ENCODE results near the gene AKT2. TPM values are rescaled to one million over a fixed set of nuclear protein-coding genes. Genes with fewer than 3 reads are reported as not detected.

AKT2 gene
- total RNA-seq, 1 donor from 2014 or later: 54.8 TPM

- Histone ChIP-seq H3K4me3 (ENCODE audit: low read depth, low read length) (no peak overlapping the region), H3K27me3 (ENCODE audit: control insufficient read depth, insufficient read depth, low read length) (no peaks in the 10 kb centered on the region), H3K36me3 (ENCODE audit: control insufficient read depth, insufficient read depth, low read length) (peaks cover 3% of the 10 kb centered on the region)
- no peak for FAIRE-seq
- no peak for DNase-seq (ENCODE audit: low read depth)
- TF ChIP-seq CTCF (IDR thresholded peaks at IDR 0.05; ENCODE audit: insufficient read depth, low read length, severe bottlenecking): no peak
Observed at GRCh38 chr19:40274585-40275544, 10.3 kb downstream of the AKT2 start.

GRCh38 chr19:40273469-40274360 lies 11.4 kb downstream of the AKT2 start:
- H3K27me3 ChIP-seq (ENCODE audit: control insufficient read depth, insufficient read depth, low read length): no peaks in the 10 kb centered on the region
- no peak for TF ChIP-seq CTCF (IDR thresholded peaks at IDR 0.05; ENCODE audit: insufficient read depth, low read length, severe bottlenecking)
- FAIRE-seq: no peak

GRCh38 chr19:40272261-40272660 lies 12.9 kb downstream of the AKT2 start:
- no peak for TF ChIP-seq CTCF (IDR thresholded peaks at IDR 0.05; ENCODE audit: insufficient read depth, low read length, severe bottlenecking)
- peaks cover 6% of the 10 kb centered on the region for H3K36me3 ChIP-seq (ENCODE audit: control insufficient read depth, insufficient read depth, low read length)
- no peaks in the 10 kb centered on the region for H3K27me3 ChIP-seq (ENCODE audit: control insufficient read depth, insufficient read depth, low read length)
- no peak for FAIRE-seq
- no peak for DNase-seq (ENCODE audit: low read depth)
- H3K4me3 ChIP-seq (ENCODE audit: low read depth, low read length): no peak overlapping the region

More at GRCh38 chr19:40273469-40274360, 11.4 kb downstream of the AKT2 start:
- DNase-seq (ENCODE audit: low read depth): no peak
- Histone ChIP-seq H3K4me3 (ENCODE audit: low read depth, low read length) (no peak overlapping the region), H3K36me3 (ENCODE audit: control insufficient read depth, insufficient read depth, low read length) (peaks cover 3% of the 10 kb centered on the region)

- TF ChIP-seq CTCF (IDR thresholded peaks at IDR 0.05; ENCODE audit: insufficient read depth, low read length, severe bottlenecking): no peak
- Histone ChIP-seq H3K36me3 (ENCODE audit: control insufficient read depth, insufficient read depth, low read length) (peaks cover 6% of the 10 kb centered on the region), H3K4me3 (ENCODE audit: low read depth, low read length) (no peak overlapping the region), H3K27me3 (ENCODE audit: control insufficient read depth, insufficient read depth, low read length) (no peaks in the 10 kb centered on the region)
- no peak for FAIRE-seq
- no peak for DNase-seq (ENCODE audit: low read depth)
Observed at GRCh38 chr19:40271706-40272105, 13.4 kb downstream of the AKT2 start.

- H3K4me3 ChIP-seq (ENCODE audit: low read depth, low read length): no peak overlapping the region
- H3K27me3 ChIP-seq (ENCODE audit: control insufficient read depth, insufficient read depth, low read length): no peaks in the 10 kb centered on the region
- H3K36me3 ChIP-seq (ENCODE audit: control insufficient read depth, insufficient read depth, low read length): peaks cover 6% of the 10 kb centered on the region
- no peak for FAIRE-seq
- no peak for DNase-seq (ENCODE audit: low read depth)
- TF ChIP-seq CTCF (IDR thresholded peaks at IDR 0.05; ENCODE audit: insufficient read depth, low read length, severe bottlenecking): no peak
Observed at GRCh38 chr19:40270362-40271089, 14.6 kb downstream of the AKT2 start.

Data from bronchial epithelial cell (primary cell).